ENCODE results near the gene GORAB.

GORAB gene

GRCh38 chr1:170545476-170545875 lies 13.5 kb downstream of the GORAB start:
- FAIRE-seq (no peak), DNase-seq (ENCODE audit: insufficient read length) (no peak)
- TF ChIP-seq POLR2A (IDR thresholded peaks at IDR 0.05; ENCODE audit: low read depth, low read length) (no peak), TAF1 (IDR thresholded peaks at IDR 0.05; ENCODE audit: borderline replicate concordance, low read depth, low read length) (no peak), POLR2AphosphoS5 (IDR thresholded peaks at IDR 0.05; ENCODE audit: low read depth, low read length) (no peak)

GRCh38 chr1:170547255-170547654 lies 15.3 kb downstream of the GORAB start:
- FAIRE-seq (no peak), DNase-seq (ENCODE audit: insufficient read length) (no peak)
- TF ChIP-seq POLR2AphosphoS5 (IDR thresholded peaks at IDR 0.05; ENCODE audit: low read depth, low read length) (no peak), TAF1 (IDR thresholded peaks at IDR 0.05; ENCODE audit: borderline replicate concordance, low read depth, low read length) (no peak), POLR2A (IDR thresholded peaks at IDR 0.05; ENCODE audit: low read depth, low read length) (no peak)

DNA sequence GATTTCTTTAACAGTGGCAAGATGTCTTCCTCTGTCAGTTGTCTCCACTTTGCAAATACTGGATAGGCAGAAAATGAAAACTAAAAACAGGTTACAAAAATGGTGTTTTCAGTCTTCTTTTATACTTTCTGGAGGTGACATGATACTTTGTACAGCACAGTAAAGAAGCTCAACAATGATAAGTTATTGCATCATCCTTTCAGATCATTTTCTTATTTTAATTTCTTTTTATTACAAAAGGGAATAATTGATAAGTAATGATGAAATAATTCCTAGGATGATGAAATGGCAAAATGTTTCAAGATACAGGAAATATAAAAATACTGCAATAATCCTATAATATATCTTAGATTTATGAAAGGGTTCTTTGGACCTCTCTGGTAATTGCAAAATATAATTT lies 16.5 kb downstream of the GORAB start:
- FAIRE-seq (no peak), DNase-seq (ENCODE audit: insufficient read length) (no peak)
- TF ChIP-seq POLR2A (IDR thresholded peaks at IDR 0.05; ENCODE audit: low read depth, low read length): no peak
- no peak for TF ChIP-seq POLR2AphosphoS5 (IDR thresholded peaks at IDR 0.05; ENCODE audit: low read depth, low read length)
- TF ChIP-seq TAF1 (IDR thresholded peaks at IDR 0.05; ENCODE audit: borderline replicate concordance, low read depth, low read length): no peak

DNA sequence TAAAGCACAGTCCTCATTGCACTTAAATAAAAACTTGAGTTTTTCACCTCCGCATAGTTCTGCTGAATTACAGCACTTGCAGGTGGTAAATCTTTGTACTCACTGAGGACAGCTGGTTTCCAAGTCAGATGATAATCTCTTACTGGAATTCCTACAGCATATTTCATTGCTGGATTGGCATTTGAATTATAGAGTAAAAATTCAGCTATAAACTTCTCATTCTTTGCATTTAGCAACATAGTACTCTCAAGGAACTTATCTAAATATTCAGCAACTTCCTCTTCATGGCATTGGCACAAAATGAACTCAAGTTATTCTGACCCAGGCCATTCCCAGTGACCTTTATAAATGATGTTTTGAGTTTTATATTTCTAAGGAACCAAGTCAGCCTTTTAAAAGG lies 23.4 kb downstream of the GORAB start:
- no peak for DNase-seq (ENCODE audit: insufficient read length)
- no peak for TF ChIP-seq POLR2AphosphoS5 (IDR thresholded peaks at IDR 0.05; ENCODE audit: low read depth, low read length)
- TF ChIP-seq TAF1 (IDR thresholded peaks at IDR 0.05; ENCODE audit: borderline replicate concordance, low read depth, low read length): no peak
- no peak for TF ChIP-seq POLR2A (IDR thresholded peaks at IDR 0.05; ENCODE audit: low read depth, low read length)
- no peak for FAIRE-seq

GRCh38 chr1:170556917-170557316 lies 25.0 kb downstream of the GORAB start:
- DNase-seq (ENCODE audit: insufficient read length) (no peak), FAIRE-seq (no peak)
- no peak for TF ChIP-seq POLR2AphosphoS5 (IDR thresholded peaks at IDR 0.05; ENCODE audit: low read depth, low read length)
- TF ChIP-seq POLR2A (IDR thresholded peaks at IDR 0.05; ENCODE audit: low read depth, low read length): no peak
- no peak for TF ChIP-seq TAF1 (IDR thresholded peaks at IDR 0.05; ENCODE audit: borderline replicate concordance, low read depth, low read length)

DNA sequence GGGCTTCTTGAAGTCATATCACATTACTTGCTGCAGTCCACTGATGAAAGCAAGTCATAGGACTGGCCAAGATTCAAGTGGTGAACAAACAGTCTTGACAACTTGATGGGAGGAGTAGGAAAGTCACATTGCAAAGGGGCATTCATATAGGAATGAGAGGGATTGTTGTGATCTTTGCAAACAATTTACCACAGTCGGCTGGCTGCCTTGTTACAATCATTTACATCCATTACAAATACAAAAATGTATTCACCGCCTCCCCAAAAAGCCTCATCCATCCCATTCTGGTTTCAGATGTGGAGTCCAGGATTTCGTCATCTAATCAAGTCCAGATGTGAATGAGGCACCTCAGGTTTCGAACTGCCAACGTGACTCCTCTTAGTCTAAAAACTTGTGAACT lies 26.8 kb downstream of the GORAB start:
- no peak for FAIRE-seq
- no peak for DNase-seq (ENCODE audit: insufficient read length)
- TF ChIP-seq POLR2A (IDR thresholded peaks at IDR 0.05; ENCODE audit: low read depth, low read length) (no peak), TAF1 (IDR thresholded peaks at IDR 0.05; ENCODE audit: borderline replicate concordance, low read depth, low read length) (no peak), POLR2AphosphoS5 (IDR thresholded peaks at IDR 0.05; ENCODE audit: low read depth, low read length) (no peak)

DNA sequence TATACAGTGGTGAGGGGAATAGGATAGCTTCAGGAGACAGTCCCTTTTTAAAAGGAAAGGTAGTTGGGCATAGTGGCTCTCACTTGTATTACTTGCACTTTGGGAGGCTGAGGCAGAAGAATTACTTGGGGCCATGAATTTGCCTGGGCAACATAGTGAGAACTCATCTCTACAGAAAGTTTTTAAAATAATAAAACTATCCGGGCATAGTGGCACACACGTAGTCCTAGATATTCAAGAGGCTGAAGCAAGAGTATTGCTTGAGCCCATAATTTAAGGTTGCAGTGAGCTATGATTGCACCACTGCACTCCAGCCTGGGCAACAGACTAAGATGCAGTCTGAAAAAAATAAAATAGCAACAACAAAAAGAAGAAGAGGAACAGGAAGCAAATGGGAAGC lies 27.2 kb downstream of the GORAB start:
- no peak for FAIRE-seq
- no peak for DNase-seq (ENCODE audit: insufficient read length)
- TF ChIP-seq POLR2A (IDR thresholded peaks at IDR 0.05; ENCODE audit: low read depth, low read length): no peak
- no peak for TF ChIP-seq TAF1 (IDR thresholded peaks at IDR 0.05; ENCODE audit: borderline replicate concordance, low read depth, low read length)
- no peak for TF ChIP-seq POLR2AphosphoS5 (IDR thresholded peaks at IDR 0.05; ENCODE audit: low read depth, low read length)

- FAIRE-seq (no peak), DNase-seq (ENCODE audit: insufficient read length) (no peak)
- TF ChIP-seq POLR2A (IDR thresholded peaks at IDR 0.05; ENCODE audit: low read depth, low read length) (no peak), POLR2AphosphoS5 (IDR thresholded peaks at IDR 0.05; ENCODE audit: low read depth, low read length) (no peak), TAF1 (IDR thresholded peaks at IDR 0.05; ENCODE audit: borderline replicate concordance, low read depth, low read length) (no peak)
Measured at GRCh38 chr1:170560681-170561285, 28.8 kb downstream of the GORAB start.

DNA sequence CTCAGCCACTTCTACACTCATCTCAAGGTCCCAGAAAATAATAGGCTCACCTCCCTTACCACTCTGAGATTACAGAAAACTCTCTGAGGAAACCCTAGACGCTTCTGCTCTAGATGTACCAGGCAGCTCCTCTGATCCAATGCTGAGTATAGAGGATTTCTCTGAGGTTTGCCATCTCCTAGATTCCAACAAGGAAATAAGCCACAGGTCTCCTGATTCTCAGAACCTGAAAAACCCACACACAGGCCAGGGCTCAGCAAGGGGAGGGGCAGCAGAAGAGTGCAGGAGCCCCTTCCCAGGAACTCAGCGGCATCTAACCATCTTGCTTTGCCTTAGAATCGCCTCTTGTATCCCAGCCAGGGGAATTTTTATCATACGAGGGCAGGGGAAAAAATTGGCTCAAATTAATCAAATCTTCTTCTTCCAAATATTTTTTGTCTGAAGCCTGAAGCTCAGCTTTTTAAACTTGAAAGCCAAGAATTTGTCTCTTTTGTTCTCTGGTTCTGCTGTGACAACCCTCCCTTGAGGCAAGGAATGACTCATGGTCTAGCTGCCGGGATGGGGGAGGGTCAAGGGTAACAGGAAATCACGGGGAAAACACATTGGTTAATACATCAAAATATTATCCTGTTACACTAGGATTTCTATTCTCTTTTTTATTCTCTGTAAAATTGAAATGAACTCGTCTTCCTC lies 30.8 kb downstream of the GORAB start:
- no peak for DNase-seq (ENCODE audit: insufficient read length)
- TF ChIP-seq POLR2A (IDR thresholded peaks at IDR 0.05; ENCODE audit: low read depth, low read length): no peak
- TF ChIP-seq TAF1 (IDR thresholded peaks at IDR 0.05; ENCODE audit: borderline replicate concordance, low read depth, low read length): no peak
- TF ChIP-seq POLR2AphosphoS5 (IDR thresholded peaks at IDR 0.05; ENCODE audit: low read depth, low read length): no peak
- FAIRE-seq: peak; percentile 36

DNA sequence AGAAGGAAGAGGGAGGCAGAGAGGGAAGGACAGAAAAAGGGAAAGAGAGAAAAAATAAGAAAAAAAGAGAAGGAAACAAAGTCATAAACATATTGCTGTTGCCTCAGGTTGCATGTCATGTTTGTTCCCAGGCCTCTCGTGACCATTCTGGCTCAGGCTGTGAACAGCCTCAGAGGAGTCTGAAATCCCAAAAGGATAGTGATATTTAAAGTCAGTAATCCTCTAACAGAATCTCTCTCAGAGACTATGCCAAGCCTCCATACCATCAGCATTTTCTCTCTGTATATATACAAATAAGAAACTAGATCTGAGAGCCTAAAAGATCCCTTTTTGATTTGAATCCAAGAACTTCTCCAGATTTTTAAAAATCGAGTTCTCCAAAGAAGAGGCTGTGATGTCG lies 35.2 kb downstream of the GORAB start:
- no peak for DNase-seq (ENCODE audit: insufficient read length)
- FAIRE-seq: no peak
- TF ChIP-seq POLR2AphosphoS5 (IDR thresholded peaks at IDR 0.05; ENCODE audit: low read depth, low read length) (no peak), TAF1 (IDR thresholded peaks at IDR 0.05; ENCODE audit: borderline replicate concordance, low read depth, low read length) (no peak), POLR2A (IDR thresholded peaks at IDR 0.05; ENCODE audit: low read depth, low read length) (no peak)

DNA sequence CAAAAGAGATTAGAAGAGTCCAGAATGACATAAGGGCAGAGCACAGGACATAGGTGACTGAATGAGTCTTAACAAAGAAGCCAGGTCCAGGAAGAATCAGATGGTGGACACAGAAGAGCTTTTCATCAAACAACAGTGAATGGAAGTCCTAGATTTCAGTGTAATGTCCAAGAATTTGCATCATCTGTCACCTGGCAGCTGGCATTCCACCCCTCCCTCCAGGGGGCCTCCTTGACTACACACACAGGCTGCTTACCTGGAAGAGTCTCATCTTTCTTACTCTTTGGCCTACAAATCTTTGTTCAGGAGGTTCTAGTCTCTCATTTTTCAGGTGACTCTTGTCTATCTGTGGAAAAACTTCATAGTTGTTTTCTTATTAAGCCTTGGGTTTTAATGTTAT lies 36.2 kb downstream of the GORAB start:
- TF ChIP-seq POLR2AphosphoS5 (IDR thresholded peaks at IDR 0.05; ENCODE audit: low read depth, low read length): no peak
- no peak for TF ChIP-seq POLR2A (IDR thresholded peaks at IDR 0.05; ENCODE audit: low read depth, low read length)
- TF ChIP-seq TAF1 (IDR thresholded peaks at IDR 0.05; ENCODE audit: borderline replicate concordance, low read depth, low read length): no peak
- DNase-seq (ENCODE audit: insufficient read length): no peak
- no peak for FAIRE-seq

- TF ChIP-seq POLR2A (IDR thresholded peaks at IDR 0.05; ENCODE audit: low read depth, low read length): no peak
- TF ChIP-seq TAF1 (IDR thresholded peaks at IDR 0.05; ENCODE audit: borderline replicate concordance, low read depth, low read length): no peak
- no peak for TF ChIP-seq POLR2AphosphoS5 (IDR thresholded peaks at IDR 0.05; ENCODE audit: low read depth, low read length)
- DNase-seq (ENCODE audit: insufficient read length): no peak
- FAIRE-seq: no peak
Measured at GRCh38 chr1:170576980-170577379, 45.0 kb downstream of the GORAB start.

Measured in GM12892 (cell line).